ENCODE measurements around the gene HTRA3. TPM values are rescaled to one million over a fixed set of nuclear protein-coding genes. Genes with fewer than 3 reads are reported as not detected.

Gene HTRA3
- total RNA-seq, 2 experiments from 2014 or later: not detected

DNA sequence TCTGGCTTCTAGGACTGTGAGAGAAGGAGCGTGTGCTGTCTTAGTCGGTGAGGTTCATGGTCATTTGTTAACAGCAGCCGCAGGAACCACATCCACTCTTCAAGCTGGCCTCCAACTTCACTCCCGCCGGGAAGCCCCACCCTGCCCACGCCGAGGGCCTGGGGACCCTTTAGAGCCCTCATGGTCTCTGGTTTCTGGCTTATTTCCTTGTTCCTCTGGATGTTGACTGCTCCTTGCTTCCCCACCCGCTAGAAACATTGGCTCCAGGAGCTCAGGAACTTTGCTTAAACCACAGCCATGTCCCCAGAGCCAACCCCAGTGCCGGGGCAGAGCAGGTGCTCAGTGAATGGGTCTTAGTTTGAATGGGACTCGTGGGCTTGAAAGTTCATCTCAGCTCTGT lies 40.8 kb downstream of the HTRA3 start:
- H3K36me3 ChIP-seq (ENCODE audit: insufficient read depth, low read length): no peaks in the 10 kb centered on the region
- BruUV-seq (replicated peaks): no TSS peak

DNA sequence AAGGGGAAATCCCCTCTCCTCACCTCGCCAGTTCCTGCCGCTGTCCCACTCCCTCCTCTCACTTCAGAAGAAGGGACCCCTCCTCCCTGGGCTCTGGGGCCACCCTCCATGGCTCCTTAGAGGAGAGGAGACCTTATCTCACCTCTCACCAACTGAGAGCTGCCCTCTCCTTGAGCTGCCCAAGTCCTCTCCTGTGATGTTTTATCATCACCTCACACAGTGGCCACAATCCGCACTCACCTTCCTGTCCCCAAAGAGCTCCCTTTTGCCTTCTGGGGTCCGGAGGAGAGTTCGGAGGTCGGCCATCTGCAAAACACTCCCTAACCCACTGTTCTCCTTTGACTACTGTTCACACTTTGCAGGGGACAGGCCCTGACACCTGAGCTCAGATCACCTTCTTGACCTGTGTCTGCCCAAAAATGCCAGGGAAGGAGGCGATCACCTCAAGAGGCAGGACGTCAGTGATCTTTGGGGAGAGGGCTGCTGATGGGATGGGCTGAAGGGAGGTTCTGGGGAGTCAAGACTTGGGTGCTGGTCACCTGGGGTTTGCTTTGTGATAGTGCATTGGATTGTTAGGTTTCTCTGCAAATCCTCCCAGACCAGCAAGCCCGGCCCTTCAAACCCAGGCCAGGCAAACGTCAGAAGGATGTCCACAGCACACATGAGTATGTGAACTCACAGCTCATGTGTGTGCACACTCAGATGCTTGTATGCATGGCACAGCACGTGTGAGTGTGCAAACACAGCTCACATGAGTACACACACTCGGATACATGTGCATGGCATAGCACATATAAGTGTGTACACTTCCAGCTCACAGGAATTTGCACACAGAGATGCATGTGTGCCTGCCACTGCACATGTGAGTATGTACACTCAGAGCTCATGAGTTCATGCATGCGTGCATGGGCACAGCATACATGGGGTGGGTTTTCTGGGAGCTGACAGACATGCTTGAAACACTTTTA lies 41.8 kb downstream of the HTRA3 start:
- Histone ChIP-seq H3K27ac (ENCODE audit: low read depth, low read length, poor library complexity, severe bottlenecking) (no peak overlapping the region), H3K9me2 (ENCODE audit: insufficient read depth, low read length) (no peaks in the 10 kb centered on the region), H2AFZ (ENCODE audit: low read length) (no peak overlapping the region), H3K36me3 (ENCODE audit: insufficient read depth, low read length) (no peaks in the 10 kb centered on the region), H4K20me1 (ENCODE audit: insufficient read depth, low read length) (no peaks in the 10 kb centered on the region), H3K4me1 (ENCODE audit: insufficient read depth, low read length, poor library complexity, severe bottlenecking) (peaks cover 19% of the 10 kb centered on the region), H3K79me2 (ENCODE audit: insufficient read depth, low read depth, low read length) (no peaks in the 10 kb centered on the region), H3K9me3 (ENCODE audit: low read length) (no peaks in the 10 kb centered on the region), H3K4me3 (ENCODE audit: low read depth, low read length, poor library complexity, severe bottlenecking) (no peak overlapping the region), H3K4me2 (ENCODE audit: low read length) (no peak overlapping the region)
- no peak for DNase-seq (ENCODE audit: low spot score)
- TF ChIP-seq EZH2phosphoT487 (IDR thresholded peaks at IDR 0.05; ENCODE audit: borderline replicate concordance, low read depth, low read length): no peak
- TF ChIP-seq, protein P1, sequence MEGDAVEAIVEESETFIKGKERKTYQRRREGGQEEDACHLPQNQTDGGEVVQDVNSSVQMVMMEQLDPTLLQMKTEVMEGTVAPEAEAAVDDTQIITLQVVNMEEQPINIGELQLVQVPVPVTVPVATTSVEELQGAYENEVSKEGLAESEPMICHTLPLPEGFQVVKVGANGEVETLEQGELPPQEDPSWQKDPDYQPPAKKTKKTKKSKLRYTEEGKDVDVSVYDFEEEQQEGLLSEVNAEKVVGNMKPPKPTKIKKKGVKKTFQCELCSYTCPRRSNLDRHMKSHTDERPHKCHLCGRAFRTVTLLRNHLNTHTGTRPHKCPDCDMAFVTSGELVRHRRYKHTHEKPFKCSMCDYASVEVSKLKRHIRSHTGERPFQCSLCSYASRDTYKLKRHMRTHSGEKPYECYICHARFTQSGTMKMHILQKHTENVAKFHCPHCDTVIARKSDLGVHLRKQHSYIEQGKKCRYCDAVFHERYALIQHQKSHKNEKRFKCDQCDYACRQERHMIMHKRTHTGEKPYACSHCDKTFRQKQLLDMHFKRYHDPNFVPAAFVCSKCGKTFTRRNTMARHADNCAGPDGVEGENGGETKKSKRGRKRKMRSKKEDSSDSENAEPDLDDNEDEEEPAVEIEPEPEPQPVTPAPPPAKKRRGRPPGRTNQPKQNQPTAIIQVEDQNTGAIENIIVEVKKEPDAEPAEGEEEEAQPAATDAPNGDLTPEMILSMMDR (conservative IDR thresholded peaks at IDR 0.05; ENCODE audit: low read length): no peak
- intact Hi-C loops (cut with micrococcal nuclease; ENCODE audit: unreplicated experiment): no loop called here
- no TSS peak for BruUV-seq (replicated peaks)
- ChIA-PET CTCF (ENCODE audit: unreplicated experiment) (no interaction called here), POLR2A (interaction anchor here (0.6 to 1.1 kb wide), 3 partner anchors 10 to 189 kb away, joined by 3 to 5 read pairs (median 4); no protein-coding TSS in a partner anchor)

More for the DNA sequence above, 40.8 kb downstream of the HTRA3 start:
- Histone ChIP-seq H3K27ac (ENCODE audit: low read depth, low read length, poor library complexity, severe bottlenecking) (no peak overlapping the region), H3K4me1 (ENCODE audit: insufficient read depth, low read length, poor library complexity, severe bottlenecking) (peaks cover 8% of the 10 kb centered on the region), H4K20me1 (ENCODE audit: insufficient read depth, low read length) (no peaks in the 10 kb centered on the region), H3K4me3 (ENCODE audit: low read depth, low read length, poor library complexity, severe bottlenecking) (no peak overlapping the region), H2AFZ (ENCODE audit: low read length) (no peak overlapping the region), H3K9me2 (ENCODE audit: insufficient read depth, low read length) (no peaks in the 10 kb centered on the region), H3K4me2 (ENCODE audit: low read length) (no peak overlapping the region), H3K79me2 (ENCODE audit: insufficient read depth, low read depth, low read length) (no peaks in the 10 kb centered on the region), H3K9me3 (ENCODE audit: low read length) (no peaks in the 10 kb centered on the region)
- POLR2A ChIA-PET: interaction anchor here (0.6 to 0.7 kb wide), 2 partner anchors 50 to 107 kb away, joined by 3 read pairs; no protein-coding TSS in a partner anchor
- TF ChIP-seq, protein P1 (conservative IDR thresholded peaks at IDR 0.05; ENCODE audit: low read length): no peak
- TF ChIP-seq EZH2phosphoT487 (IDR thresholded peaks at IDR 0.05; ENCODE audit: borderline replicate concordance, low read depth, low read length): no peak
- CTCF ChIA-PET (ENCODE audit: unreplicated experiment): no interaction called here
- intact Hi-C loops (cut with micrococcal nuclease; ENCODE audit: unreplicated experiment): no loop called here
- no peak for DNase-seq (ENCODE audit: low spot score)

DNA sequence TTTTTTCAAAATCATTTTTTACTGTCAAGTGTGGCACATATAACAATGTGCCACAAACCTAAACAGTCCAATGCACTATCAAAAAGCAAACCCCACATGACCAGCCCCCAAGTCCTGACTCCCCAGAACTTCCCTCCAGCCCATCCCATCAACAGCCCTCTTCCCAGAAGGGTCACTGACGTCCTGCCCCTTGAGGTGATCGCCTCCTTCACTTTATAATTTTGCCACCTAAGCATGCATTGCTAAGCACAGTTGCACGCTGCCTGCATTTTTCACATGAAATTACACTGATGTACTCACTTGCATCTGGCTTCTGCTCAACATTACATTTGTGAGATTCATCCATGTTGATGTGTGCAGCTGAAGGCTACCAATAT lies 42.5 kb downstream of the HTRA3 start:
- BruUV-seq (replicated peaks): no TSS peak
- no peaks in the 10 kb centered on the region for H3K9me3 ChIP-seq (ENCODE audit: low read length)
- H3K4me2 ChIP-seq (ENCODE audit: low read length): no peak overlapping the region
- intact Hi-C loops (cut with micrococcal nuclease; ENCODE audit: unreplicated experiment): no loop called here
- POLR2A ChIA-PET: interaction anchor here (0.6 kb wide), 2 partner anchors 158 to 189 kb away, joined by 4 to 5 read pairs; no protein-coding TSS in a partner anchor
- peaks cover 26% of the 10 kb centered on the region for H3K4me1 ChIP-seq (ENCODE audit: insufficient read depth, low read length, poor library complexity, severe bottlenecking)
- H3K4me3 ChIP-seq (ENCODE audit: low read depth, low read length, poor library complexity, severe bottlenecking): no peak overlapping the region
- CTCF ChIA-PET (ENCODE audit: unreplicated experiment): no interaction called here
- H4K20me1 ChIP-seq (ENCODE audit: insufficient read depth, low read length): no peaks in the 10 kb centered on the region
- no peaks in the 10 kb centered on the region for H3K9me2 ChIP-seq (ENCODE audit: insufficient read depth, low read length)
- no peak overlapping the region for H3K27ac ChIP-seq (ENCODE audit: low read depth, low read length, poor library complexity, severe bottlenecking)
- no peak for DNase-seq (ENCODE audit: low spot score)
- TF ChIP-seq EZH2phosphoT487 (IDR thresholded peaks at IDR 0.05; ENCODE audit: borderline replicate concordance, low read depth, low read length): no peak
- TF ChIP-seq, protein P1 (conservative IDR thresholded peaks at IDR 0.05; ENCODE audit: low read length): no peak
- no peaks in the 10 kb centered on the region for H3K79me2 ChIP-seq (ENCODE audit: insufficient read depth, low read depth, low read length)
- no peaks in the 10 kb centered on the region for H3K36me3 ChIP-seq (ENCODE audit: insufficient read depth, low read length)
- H2AFZ ChIP-seq (ENCODE audit: low read length): no peak overlapping the region
